CD14-positive monocyte (primary cell): ENCODE results near the gene GSKIP. TPM values are rescaled to one million over a fixed set of nuclear protein-coding genes. Genes with fewer than 3 reads are reported as not detected.

Source experiments
- DNase-seq, 3 donors: peaks; one replicate each; pipeline ENCODE4 v3.0.0-alpha.2; 2011 to 2022
- H2AFZ ChIP-seq: 2 replicates; pipeline ENCODE4 v1.6.0; 2012; ENCODE audit warnings: mild to moderate bottlenecking, low read depth, low read length, inconsistent platforms; ENCODE audit not compliant: insufficient read depth, poor library complexity, severe bottlenecking
- H3K27ac ChIP-seq, 2 donors: 1 replicate in 1 of 2; 2 replicates in 1 of 2; pipeline ENCODE4 v1.5.1; 2012 to 2013; ENCODE audit warnings: low read length in 2 of 2, control low read depth in 1 of 2, inconsistent platforms in 1 of 2, low read depth in 1 of 2, mild to moderate bottlenecking in 1 of 2
- H3K27me3 ChIP-seq, 2 donors: one replicate each; pipeline versions ENCODE4 v1.6.0 to v1.6.1; 2011 to 2013; ENCODE audit warnings: low read length in 2 of 2; ENCODE audit not compliant: control insufficient read depth in 2 of 2, insufficient read depth in 2 of 2
- H3K36me3 ChIP-seq, 2 donors: replicated peaks in 1 of 2; 1 replicate in 1 of 2; 2 replicates in 1 of 2; pipeline versions ENCODE4 v1.5.1 to v1.6.1; 2012 to 2013; ENCODE audit warnings: low read length in 2 of 2, control low read depth in 1 of 2, inconsistent platforms in 1 of 2, mild to moderate bottlenecking in 1 of 2; ENCODE audit not compliant: insufficient read depth in 2 of 2, control insufficient read depth in 1 of 2
- H3K4me1 ChIP-seq, 2 donors: 1 replicate in 1 of 2; 2 replicates in 1 of 2; pipeline versions ENCODE4 v1.5.1 to v1.6.1; 2012 to 2013; ENCODE audit warnings: low read length in 2 of 2, control low read depth in 1 of 2, inconsistent platforms in 1 of 2, mild to moderate bottlenecking in 1 of 2, moderate library complexity in 1 of 2; ENCODE audit not compliant: insufficient read depth in 2 of 2, control insufficient read depth in 1 of 2
- H3K4me2 ChIP-seq: replicated peaks from 2 replicates; pipeline ENCODE3; 2012; ENCODE audit warnings: low read length, moderate library complexity, mild to moderate bottlenecking; ENCODE audit not compliant: poor library complexity, severe bottlenecking; ENCODE audit errors: extremely low read depth
- H3K4me3 ChIP-seq, 3 experiments: fragments of 200-600 bp in 1 of 3; sonication (generic) in 1 of 3; replicated peaks in 1 of 3; 1 replicate in 2 of 3; 2 replicates in 1 of 3; pipeline ENCODE4 v1.5.1; 2011 to 2013; ENCODE audit warnings: low read length in 3 of 3, mild to moderate bottlenecking in 3 of 3, control low read depth in 2 of 3, low read depth in 2 of 3, inconsistent platforms in 1 of 3, moderate library complexity in 1 of 3
- H3K79me2 ChIP-seq: 2 replicates; pipeline ENCODE4 v1.6.0; 2012; ENCODE audit warnings: mild to moderate bottlenecking, control low read depth, inconsistent platforms, low read length, moderate library complexity; ENCODE audit not compliant: insufficient read depth
- H3K9ac ChIP-seq: 2 replicates; pipeline ENCODE4 v1.6.0; 2017; ENCODE audit warnings: low read length, mild to moderate bottlenecking; ENCODE audit not compliant: insufficient read depth, poor library complexity, severe bottlenecking
- H3K9me3 ChIP-seq, 2 donors: replicated peaks in 1 of 2; 1 replicate in 1 of 2; 2 replicates in 1 of 2; pipeline versions ENCODE4 v1.5.1 to v1.6.1; 2012 to 2013; ENCODE audit warnings: low read length in 2 of 2, control low read depth in 1 of 2; ENCODE audit not compliant: control insufficient read depth in 1 of 2, insufficient read depth in 1 of 2
- H4K20me1 ChIP-seq: 2 replicates; pipeline ENCODE4 v1.6.0; 2012; ENCODE audit warnings: mild to moderate bottlenecking, low read length, control low read depth, moderate library complexity; ENCODE audit not compliant: insufficient read depth
- H3K27ac Mint-ChIP-seq, 7 donors: one replicate each; pipeline ENCODE4 v1.8.0; 2020; ENCODE audit warnings: mild to moderate bottlenecking in 7 of 7, mixed read lengths in 7 of 7, moderate library complexity in 6 of 7, inconsistent platforms in 2 of 7
- H3K27me3 Mint-ChIP-seq, 3 donors: one replicate each; pipeline ENCODE4 v1.8.0; 2021 to 2022; ENCODE audit warnings: low read depth in 3 of 3, mild to moderate bottlenecking in 3 of 3, mixed read lengths in 3 of 3, moderate library complexity in 3 of 3, inconsistent platforms in 1 of 3
- H3K36me3 Mint-ChIP-seq, 2 donors: one replicate each; pipeline ENCODE4 v1.8.0; 2020; ENCODE audit warnings: mixed read lengths in 2 of 2, inconsistent platforms in 1 of 2, mild to moderate bottlenecking in 1 of 2
- H3K4me1 Mint-ChIP-seq: one replicate; pipeline ENCODE4 v1.8.0; 2020; ENCODE audit warnings: mild to moderate bottlenecking, mixed read lengths
- H3K4me3 Mint-ChIP-seq, 2 donors: one replicate each; pipeline ENCODE4 v1.8.0; 2020; ENCODE audit warnings: mild to moderate bottlenecking in 2 of 2, mixed read lengths in 2 of 2, moderate library complexity in 1 of 2
- H3K9me3 Mint-ChIP-seq, 7 donors: one replicate each; pipeline ENCODE4 v1.8.0; 2020 to 2022; ENCODE audit warnings: mixed read lengths in 7 of 7, mild to moderate bottlenecking in 6 of 7, moderate library complexity in 6 of 7, inconsistent platforms in 2 of 7
- WGBS: methylation state at CpG from one replicate; pipeline ENCODE4 v1.1.5; 2013; ENCODE audit warnings: missing lambda C conversion rate; ENCODE audit not compliant: insufficient coverage; 5-methylcytosine and 5-hydroxymethylcytosine counted together
- intact Hi-C, 2 donors: fragments of 100-400 bp; cut with micrococcal nuclease; formaldehyde crosslinking; loops; one replicate each; pipeline versions ENCODE4 v1.15.0 to v1.15.1; 2023
- polyA plus RNA-seq, 3 donors: library from polyadenylated mRNA; depleted of rRNA in 1 of 3; unstranded in 2 of 3; stranded (reverse) in 1 of 3; fragments of 300-500 nt in 2 of 3; fragments of >200 nt in 1 of 3; fragmentation: Illumina TruSeq in 2 of 3; gene quantifications; 1 replicate in 2 of 3; 2 replicates in 1 of 3; pipeline ENCODE4 v1.2.3, GENCODE V29; 2012 to 2021
- TF ChIP-seq, protein P1 (sequence below): fragments of 200-600 bp; IDR thresholded peaks from one replicate; pipeline ENCODE4 v1.8.0; 2022; ENCODE audit warnings: antibody characterized with exemption, mild to moderate bottlenecking

Gene GSKIP
- polyA plus RNA-seq, 3 donors, result 3.1 to 24.7 (median 20.7) TPM

GRCh38 chr14:96376093-96376492 lies 12.8 kb downstream of the GSKIP start:
- H3K27ac Mint-ChIP-seq, result no peak overlapping the region
- H3K36me3 ChIP-seq, result no peaks in the 10 kb centered on the region
- peaks cover 0 to 2% (median 2%) of the 10 kb centered on the region in 3 donors for H3K27me3 Mint-ChIP-seq
- no peaks in the 10 kb centered on the region for H3K4me1 ChIP-seq
- intact Hi-C loops, result no loop called here
- no peak overlapping the region for H3K4me3 Mint-ChIP-seq
- H2AFZ ChIP-seq, result no peak overlapping the region
- WGBS, result 90% methylated on average over 2 of the region's 3 CpGs
- peaks cover 12% of the 10 kb centered on the region for H3K79me2 ChIP-seq
- H3K4me1 Mint-ChIP-seq, result no peaks in the 10 kb centered on the region
- no peaks in the 10 kb centered on the region for H3K27me3 ChIP-seq
- H3K9me3 ChIP-seq, result no peaks in the 10 kb centered on the region
- H3K4me3 ChIP-seq, result no peak overlapping the region
- H3K9ac ChIP-seq, result no peak overlapping the region
- H3K9me3 Mint-ChIP-seq, result no peaks in the 10 kb centered on the region
- H3K4me2 ChIP-seq, result no peak overlapping the region
- DNase-seq, result no peak
- H4K20me1 ChIP-seq, result no peaks in the 10 kb centered on the region
- H3K27ac ChIP-seq, result no peak overlapping the region
- TF ChIP-seq, protein P1, sequence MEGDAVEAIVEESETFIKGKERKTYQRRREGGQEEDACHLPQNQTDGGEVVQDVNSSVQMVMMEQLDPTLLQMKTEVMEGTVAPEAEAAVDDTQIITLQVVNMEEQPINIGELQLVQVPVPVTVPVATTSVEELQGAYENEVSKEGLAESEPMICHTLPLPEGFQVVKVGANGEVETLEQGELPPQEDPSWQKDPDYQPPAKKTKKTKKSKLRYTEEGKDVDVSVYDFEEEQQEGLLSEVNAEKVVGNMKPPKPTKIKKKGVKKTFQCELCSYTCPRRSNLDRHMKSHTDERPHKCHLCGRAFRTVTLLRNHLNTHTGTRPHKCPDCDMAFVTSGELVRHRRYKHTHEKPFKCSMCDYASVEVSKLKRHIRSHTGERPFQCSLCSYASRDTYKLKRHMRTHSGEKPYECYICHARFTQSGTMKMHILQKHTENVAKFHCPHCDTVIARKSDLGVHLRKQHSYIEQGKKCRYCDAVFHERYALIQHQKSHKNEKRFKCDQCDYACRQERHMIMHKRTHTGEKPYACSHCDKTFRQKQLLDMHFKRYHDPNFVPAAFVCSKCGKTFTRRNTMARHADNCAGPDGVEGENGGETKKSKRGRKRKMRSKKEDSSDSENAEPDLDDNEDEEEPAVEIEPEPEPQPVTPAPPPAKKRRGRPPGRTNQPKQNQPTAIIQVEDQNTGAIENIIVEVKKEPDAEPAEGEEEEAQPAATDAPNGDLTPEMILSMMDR, result no peak
- peaks cover 2% of the 10 kb centered on the region in 2 donors for H3K36me3 Mint-ChIP-seq

DNA sequence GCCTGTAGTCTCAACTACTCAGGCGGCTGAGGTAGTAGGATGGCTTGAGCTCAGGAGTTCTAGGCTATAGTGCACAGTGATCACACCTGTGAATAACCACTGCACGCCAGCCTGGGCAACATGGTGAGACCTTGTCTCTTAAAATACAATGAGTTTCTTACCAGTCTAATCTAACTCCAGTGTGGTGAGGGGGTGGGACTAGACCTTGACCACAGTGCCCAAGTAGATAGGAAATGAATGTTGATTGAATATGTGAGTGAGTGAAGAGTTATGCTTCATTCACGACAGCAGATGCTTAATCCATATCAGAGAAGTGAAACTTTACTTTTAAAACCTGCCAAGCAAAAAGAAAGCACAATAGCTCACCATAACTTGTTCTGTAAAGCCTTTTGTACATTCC lies 17.4 kb downstream of the GSKIP start:
- Mint-ChIP-seq H3K36me3 (peaks cover 21 to 25% of the 10 kb centered on the region in 2 donors), H3K4me3 (no peak overlapping the region), H3K27me3 (peaks cover 0 to 2% (median 2%) of the 10 kb centered on the region in 3 donors), H3K4me1 (no peaks in the 10 kb centered on the region), H3K9me3 (no peaks in the 10 kb centered on the region), H3K27ac (no peak overlapping the region)
- Histone ChIP-seq H3K27ac (no peak overlapping the region), H3K4me1 (no peaks in the 10 kb centered on the region), H3K9ac (no peak overlapping the region), H2AFZ (no peak overlapping the region), H3K4me2 (no peak overlapping the region), H3K36me3 (peaks cover 21 to 38% of the 10 kb centered on the region in 2 donors), H3K9me3 (no peaks in the 10 kb centered on the region), H3K4me3 (no peak overlapping the region), H4K20me1 (no peaks in the 10 kb centered on the region), H3K79me2 (no peaks in the 10 kb centered on the region), H3K27me3 (no peaks in the 10 kb centered on the region)
- intact Hi-C loops, result no loop called here
- no peak for DNase-seq
- TF ChIP-seq, protein P1, result no peak
- 100% methylated on average over 1 of the region's 3 CpGs for WGBS
